IMR-90 (cell line): ENCODE data around the gene CPLX3. TPM values are rescaled to one million over a fixed set of nuclear protein-coding genes. Genes with fewer than 3 reads are reported as not detected.
A peak's percentile ranks its signal among the peaks of the same experiment; 100 is the strongest.

Source experiments
- ATAC-seq: fragments of 200-7000 bp; cut with Tn5 transposase; 2 replicates; pipeline ENCODE4 v1.9.1; 2020; ENCODE audit warnings: low read depth, mild to moderate bottlenecking, moderate library complexity
- BruUV-seq: library from RNA; stranded (reverse); fragments of 400-500 nt; replicated peaks from 2 replicates; lab custom pipeline; 2021; lab: Mats Ljungman, UMichigan
- CTCF ChIA-PET: fragments of 300-600 bp; formaldehyde crosslinking; extraction: SDS; loops from one replicate; lab custom pipeline; 2021; ENCODE audit warnings: antibody characterized with exemption; lab: Yijun Ruan, JAX
- POLR2A ChIA-PET: fragments of 300-600 bp; sonication (Branson Sonifier 250); formaldehyde crosslinking; loops from one replicate; lab custom pipeline; 2022; ENCODE audit warnings: antibody characterized with exemption; ENCODE audit not compliant: unreplicated experiment; lab: Charles Lee
- DNase-seq: peaks from one replicate; pipeline ENCODE4 v3.0.0; 2013
- H2AFZ ChIP-seq: replicated peaks from 2 replicates; pipeline ENCODE3; 2013; ENCODE audit warnings: low read length, mild to moderate bottlenecking; ENCODE audit not compliant: poor library complexity
- H2AK5ac ChIP-seq: 2 replicates; pipeline ENCODE4 v1.6.1; 2013; ENCODE audit warnings: low read depth, low read length, inconsistent platforms
- H2AK9ac ChIP-seq: replicated peaks from 2 replicates; pipeline ENCODE3; 2013; ENCODE audit warnings: mild to moderate bottlenecking, low read depth, low read length, moderate library complexity; ENCODE audit not compliant: poor library complexity
- H2BK120ac ChIP-seq: 2 replicates; pipeline ENCODE4 v1.6.1; 2013; ENCODE audit warnings: low read depth, low read length, inconsistent platforms
- H2BK15ac ChIP-seq: 3 replicates; pipeline ENCODE4 v1.6.1; 2013; ENCODE audit warnings: low read depth, low read length, inconsistent platforms
- H2BK20ac ChIP-seq: 2 replicates; pipeline ENCODE4 v1.6.1; 2013; ENCODE audit warnings: low read depth, mild to moderate bottlenecking, inconsistent platforms, low read length, moderate library complexity
- H2BK5ac ChIP-seq: 2 replicates; pipeline ENCODE4 v1.6.1; 2013; ENCODE audit warnings: mild to moderate bottlenecking, low read depth, low read length, inconsistent platforms; ENCODE audit not compliant: poor library complexity, severe bottlenecking
- H3K14ac ChIP-seq: replicated peaks from 2 replicates; pipeline ENCODE4 v1.6.1; 2013; ENCODE audit warnings: low read depth, low read length, inconsistent platforms
- H3K18ac ChIP-seq: 2 replicates; pipeline ENCODE4 v1.6.1; 2013; ENCODE audit warnings: low read depth, low read length, control low read depth
- H3K23ac ChIP-seq: 2 replicates; pipeline ENCODE4 v1.6.1; 2013; ENCODE audit warnings: low read depth, low read length, inconsistent platforms
- H3K27ac ChIP-seq: 2 replicates; pipeline ENCODE4 v1.5.1; 2013; ENCODE audit warnings: mild to moderate bottlenecking, control low read depth, low read length; ENCODE audit not compliant: insufficient read depth
- H3K27me3 ChIP-seq: 2 replicates; pipeline ENCODE4 v1.6.1; 2013; ENCODE audit warnings: low read length; ENCODE audit not compliant: control insufficient read depth, insufficient read depth
- H3K36me3 ChIP-seq: 2 replicates; pipeline ENCODE4 v1.6.1; 2013; ENCODE audit warnings: low read length, mixed read lengths; ENCODE audit not compliant: control insufficient read depth, insufficient read depth
- H3K4ac ChIP-seq: 2 replicates; pipeline ENCODE4 v1.6.1; 2013; ENCODE audit warnings: low read depth, low read length, inconsistent platforms
- H3K4me1 ChIP-seq: 2 replicates; pipeline ENCODE4 v1.6.1; 2013; ENCODE audit warnings: low read length, mixed read lengths; ENCODE audit not compliant: control insufficient read depth, insufficient read depth
- H3K4me2 ChIP-seq: 2 replicates; pipeline ENCODE4 v1.6.1; 2013; ENCODE audit warnings: low read depth, mild to moderate bottlenecking, control low read depth, low read length, moderate library complexity
- H3K4me3 ChIP-seq: 2 replicates; pipeline ENCODE4 v1.5.1; 2013; ENCODE audit warnings: low read depth, mild to moderate bottlenecking, control low read depth, low read length, moderate library complexity; ENCODE audit not compliant: insufficient read depth
- H3K56ac ChIP-seq: 2 replicates; pipeline ENCODE4 v1.6.1; 2013; ENCODE audit warnings: low read length, inconsistent platforms; ENCODE audit not compliant: insufficient read depth; ENCODE audit errors: extremely low read depth
- H3K79me1 ChIP-seq, 2 experiments: 2 replicates each; pipeline ENCODE4 v1.6.1; 2013; ENCODE audit warnings: low read length in 2 of 2, inconsistent platforms in 1 of 2, low read depth in 1 of 2
- H3K9ac ChIP-seq: 2 replicates; pipeline ENCODE4 v1.6.1; 2013; ENCODE audit warnings: low read depth, low read length, control low read depth
- H3K9me1 ChIP-seq: 2 replicates; pipeline ENCODE4 v1.6.1; 2013; ENCODE audit warnings: low read length, inconsistent platforms; ENCODE audit not compliant: insufficient read depth
- H3K9me3 ChIP-seq: 2 replicates; pipeline ENCODE4 v1.6.1; 2013; ENCODE audit warnings: low read length; ENCODE audit not compliant: control insufficient read depth, insufficient read depth
- H4K20me1 ChIP-seq: 2 replicates; pipeline ENCODE4 v1.6.1; 2013; ENCODE audit warnings: low read length, inconsistent platforms; ENCODE audit not compliant: insufficient read depth
- H4K5ac ChIP-seq: 2 replicates; pipeline ENCODE4 v1.6.1; 2013; ENCODE audit warnings: mild to moderate bottlenecking, low read depth, low read length, control low read depth
- H4K8ac ChIP-seq, 2 experiments: 2 replicates each; pipeline ENCODE4 v1.6.1; 2013; ENCODE audit warnings: low read depth in 2 of 2, low read length in 2 of 2, control low read depth in 1 of 2, inconsistent platforms in 1 of 2
- H4K91ac ChIP-seq: 2 replicates; pipeline ENCODE4 v1.6.1; 2013; ENCODE audit warnings: low read depth, low read length, inconsistent platforms; ENCODE audit not compliant: insufficient read depth
- BHLHE40 ChIP-seq: fragments of 150-350 bp; IDR thresholded peaks from 2 replicates; pipeline ENCODE4 v1.6.1; 2016; ENCODE audit warnings: mild to moderate bottlenecking, low read depth, low read length
- CEBPB ChIP-seq: IDR thresholded peaks from 2 replicates; pipeline ENCODE4 v1.6.1; 2012; ENCODE audit warnings: low read depth, low read length, improper control_type of control experiment
- CHD1 ChIP-seq: IDR thresholded peaks from 2 replicates; pipeline ENCODE4 v1.6.1; 2012; ENCODE audit warnings: low read depth, low read length, improper control_type of control experiment
- MAFK ChIP-seq: IDR thresholded peaks from 2 replicates; pipeline ENCODE4 v1.6.1; 2012; ENCODE audit warnings: low read depth, low read length, improper control_type of control experiment
- MAZ ChIP-seq: IDR thresholded peaks from 2 replicates; pipeline ENCODE4 v1.6.1; 2012; ENCODE audit warnings: low read depth, mild to moderate bottlenecking, low read length, improper control_type of control experiment, moderate library complexity, borderline replicate concordance
- MXI1 ChIP-seq: IDR thresholded peaks from 2 replicates; pipeline ENCODE4 v1.6.1; 2012; ENCODE audit warnings: low read depth, mild to moderate bottlenecking, low read length, moderate library complexity, borderline replicate concordance
- NFE2L2 ChIP-seq: fragments of 150-350 bp; IDR thresholded peaks from 2 replicates; pipeline ENCODE4 v1.6.1; 2016; ENCODE audit warnings: low read depth, mild to moderate bottlenecking, low read length
- RAD21 ChIP-seq: IDR thresholded peaks from 2 replicates; pipeline ENCODE4 v1.6.1; 2012; ENCODE audit warnings: low read length, improper control_type of control experiment
- RCOR1 ChIP-seq: IDR thresholded peaks from 2 replicates; pipeline ENCODE4 v1.6.1; 2012; ENCODE audit warnings: mild to moderate bottlenecking, low read length, improper control_type of control experiment; ENCODE audit not compliant: insufficient replicate concordance
- RFX5 ChIP-seq: IDR thresholded peaks from 2 replicates; pipeline ENCODE4 v1.8.0; 2012; ENCODE audit warnings: low read depth, mild to moderate bottlenecking, low read length, moderate library complexity
- SMC3 ChIP-seq: fragments of 150-350 bp; IDR thresholded peaks from 2 replicates; pipeline ENCODE4 v1.6.1; 2016; ENCODE audit warnings: low read depth, mild to moderate bottlenecking, antibody characterized with exemption, low read length, moderate library complexity
- USF2 ChIP-seq: fragments of 150-350 bp; IDR thresholded peaks from 2 replicates; pipeline ENCODE4 v1.6.1; 2017; ENCODE audit warnings: mild to moderate bottlenecking, antibody characterized with exemption, low read length, low read depth
- WGBS, 2 experiments: methylation state at CpG; one replicate each; pipeline versions ENCODE4 v1.1.5 to v1.1.7; 2013; ENCODE audit warnings: missing lambda C conversion rate in 2 of 2; ENCODE audit not compliant: insufficient read length in 1 of 2; ENCODE audit errors: extremely low coverage in 2 of 2; 5-methylcytosine and 5-hydroxymethylcytosine counted together
- dilution Hi-C: fragments of 300-500 bp; cut with HindIII; formaldehyde crosslinking; loops from one replicate; pipeline ENCODE4 v1.14.3; 2018; ENCODE audit warnings: low sequenced_read_pairs; ENCODE audit not compliant: unreplicated experiment
- in situ Hi-C: fragments of 300-500 bp; cut with MboI; formaldehyde crosslinking; loops from 3 replicates; pipeline ENCODE4 v1.14.3; 2019; ENCODE audit warnings: low sequenced_read_pairs, inconsistent platforms, mixed read lengths
- intact Hi-C: fragments of 100-400 bp; cut with micrococcal nuclease; formaldehyde crosslinking; loops from 2 replicates; pipeline ENCODE4 v1.10.0; 2022
- polyA plus RNA-seq, 3 experiments: library from polyadenylated mRNA; depleted of rRNA; stranded (reverse); fragments of >200 nt; gene quantifications; 2 replicates each; pipeline ENCODE4 v1.2.3, GENCODE V29; 2012; ENCODE audit warnings: low replicate concordance in 1 of 3
- total RNA-seq: library from RNA; depleted of rRNA; stranded (reverse); fragments of >200 nt; gene quantifications from 2 replicates; pipeline ENCODE4 v1.2.3, GENCODE V29; 2012
- TF ChIP-seq, protein P1 (sequence below): fragments of 150-350 bp; IDR thresholded peaks from 2 replicates; pipeline ENCODE4 v1.6.1; 2016; ENCODE audit warnings: low read depth, mild to moderate bottlenecking, low read length, moderate library complexity, borderline replicate concordance
- TF ChIP-seq, protein P2 (sequence below): conservative IDR thresholded peaks from 2 replicates; pipeline ENCODE4 v1.5.1; 2012; ENCODE audit warnings: mild to moderate bottlenecking, low read depth, low read length, improper control_type of control experiment

The CPLX3 gene
- total and polyA plus RNA-seq, 2 of the 4 experiments (the other 2 are of a cell fraction): not detected

DNA sequence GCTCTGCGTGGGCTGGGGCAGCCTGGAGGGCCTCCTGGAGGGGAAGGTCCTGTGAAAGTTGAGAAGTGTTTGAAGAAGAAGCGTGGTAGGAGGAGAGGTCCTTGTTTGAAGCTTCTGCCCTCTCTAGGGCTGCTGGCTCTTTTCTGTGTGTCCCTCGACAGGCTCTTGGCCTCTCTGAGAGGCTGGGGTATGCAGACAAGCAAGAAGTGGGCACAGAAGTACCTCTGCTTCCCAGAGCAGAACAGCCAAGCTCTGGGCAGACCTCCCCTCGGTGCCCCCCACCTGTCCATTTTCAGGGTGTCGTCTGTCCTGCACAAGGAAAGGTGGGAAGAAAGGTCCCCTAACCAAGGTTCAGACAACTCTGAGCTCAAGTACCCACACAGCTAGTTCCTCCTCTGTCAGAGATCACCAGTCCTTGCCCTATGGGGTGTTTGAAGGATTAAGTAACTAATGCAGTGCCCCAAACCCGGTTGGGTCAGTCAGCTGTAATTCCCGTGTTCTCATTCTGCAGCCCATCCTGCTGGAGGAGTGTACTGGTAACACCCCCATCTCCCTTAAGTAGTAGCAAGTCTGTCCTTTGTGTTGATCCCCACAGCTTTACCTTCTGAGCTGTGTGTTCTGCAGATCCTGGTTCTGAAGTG lies 38.3 kb upstream of the CPLX3 start:
- H2AK5ac ChIP-seq: no peak overlapping the region
- no peak overlapping the region for H3K18ac ChIP-seq
- no peak overlapping the region for H2BK120ac ChIP-seq
- no peaks in the 10 kb centered on the region for H3K9me3 ChIP-seq
- H2BK5ac ChIP-seq: no peak overlapping the region
- no peak overlapping the region for H4K5ac ChIP-seq
- H3K9ac ChIP-seq: no peak overlapping the region
- no peak for DNase-seq
- H3K4me3 ChIP-seq: no peak overlapping the region
- no peak overlapping the region for H3K4me2 ChIP-seq
- H3K9me1 ChIP-seq: peaks cover 45% of the 10 kb centered on the region
- intact Hi-C loops (no loop called here), in situ Hi-C loops (no loop called here), dilution Hi-C loops (no loop called here)
- peaks cover 32% of the 10 kb centered on the region for H3K4me1 ChIP-seq
- H4K20me1 ChIP-seq: peaks cover 91% of the 10 kb centered on the region
- peaks cover 20 to 92% of the 10 kb centered on the region in 2 experiments for H3K79me1 ChIP-seq
- H3K4ac ChIP-seq: no peak overlapping the region; the same call in 1 of the 2 replicates
- peak overlapping the region; percentile 46; the same call in 1 of the 2 replicates for H3K23ac ChIP-seq
- no peak overlapping the region for H2BK20ac ChIP-seq
- ChIA-PET CTCF (interaction anchor here (0.7 to 1.5 kb wide), 5 partner anchors 12 to 288 kb away, joined by 3 to 5 read pairs (median 3); no protein-coding TSS in a partner anchor), POLR2A (interaction anchor here (0.6 kb wide), 1 partner anchor 235 kb away, joined by 17 read pairs; no protein-coding TSS in a partner anchor)
- H4K8ac ChIP-seq: no peak overlapping the region; a peak in 1 of 4 replicates
- peak overlapping the region; percentile 0 for H2AFZ ChIP-seq
- H3K36me3 ChIP-seq: peaks cover 2% of the 10 kb centered on the region; the same call in 1 of the 2 replicates
- H3K27ac ChIP-seq: no peak overlapping the region
- no TSS peak for BruUV-seq
- WGBS, 2 experiments: 17% methylated on average over 1 of the region's 7 CpGs; no CpG with 5 or more reads in 1 of the 2 experiments
- no peak overlapping the region for H4K91ac ChIP-seq
- no peak for ATAC-seq
- no peak overlapping the region for H3K14ac ChIP-seq
- H3K27me3 ChIP-seq: no peaks in the 10 kb centered on the region
- no peak overlapping the region for H2BK15ac ChIP-seq
- no peak overlapping the region for H3K56ac ChIP-seq
- peak overlapping the region; percentile 76 for H2AK9ac ChIP-seq
- TF ChIP-seq, protein P1, sequence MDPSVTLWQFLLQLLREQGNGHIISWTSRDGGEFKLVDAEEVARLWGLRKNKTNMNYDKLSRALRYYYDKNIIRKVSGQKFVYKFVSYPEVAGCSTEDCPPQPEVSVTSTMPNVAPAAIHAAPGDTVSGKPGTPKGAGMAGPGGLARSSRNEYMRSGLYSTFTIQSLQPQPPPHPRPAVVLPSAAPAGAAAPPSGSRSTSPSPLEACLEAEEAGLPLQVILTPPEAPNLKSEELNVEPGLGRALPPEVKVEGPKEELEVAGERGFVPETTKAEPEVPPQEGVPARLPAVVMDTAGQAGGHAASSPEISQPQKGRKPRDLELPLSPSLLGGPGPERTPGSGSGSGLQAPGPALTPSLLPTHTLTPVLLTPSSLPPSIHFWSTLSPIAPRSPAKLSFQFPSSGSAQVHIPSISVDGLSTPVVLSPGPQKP: no peak
- TF ChIP-seq CHD1 (no peak), CEBPB (no peak), MAZ (no peak; the same call in 1 of the 2 replicates), RAD21 (no peak), MAFK (no peak), SMC3 (no peak), NFE2L2 (no peak), RCOR1 (no peak), MXI1 (no peak), BHLHE40 (no peak), USF2 (no peak), RFX5 (no peak)
- TF ChIP-seq, protein P2, sequence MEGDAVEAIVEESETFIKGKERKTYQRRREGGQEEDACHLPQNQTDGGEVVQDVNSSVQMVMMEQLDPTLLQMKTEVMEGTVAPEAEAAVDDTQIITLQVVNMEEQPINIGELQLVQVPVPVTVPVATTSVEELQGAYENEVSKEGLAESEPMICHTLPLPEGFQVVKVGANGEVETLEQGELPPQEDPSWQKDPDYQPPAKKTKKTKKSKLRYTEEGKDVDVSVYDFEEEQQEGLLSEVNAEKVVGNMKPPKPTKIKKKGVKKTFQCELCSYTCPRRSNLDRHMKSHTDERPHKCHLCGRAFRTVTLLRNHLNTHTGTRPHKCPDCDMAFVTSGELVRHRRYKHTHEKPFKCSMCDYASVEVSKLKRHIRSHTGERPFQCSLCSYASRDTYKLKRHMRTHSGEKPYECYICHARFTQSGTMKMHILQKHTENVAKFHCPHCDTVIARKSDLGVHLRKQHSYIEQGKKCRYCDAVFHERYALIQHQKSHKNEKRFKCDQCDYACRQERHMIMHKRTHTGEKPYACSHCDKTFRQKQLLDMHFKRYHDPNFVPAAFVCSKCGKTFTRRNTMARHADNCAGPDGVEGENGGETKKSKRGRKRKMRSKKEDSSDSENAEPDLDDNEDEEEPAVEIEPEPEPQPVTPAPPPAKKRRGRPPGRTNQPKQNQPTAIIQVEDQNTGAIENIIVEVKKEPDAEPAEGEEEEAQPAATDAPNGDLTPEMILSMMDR: no peak
